Measurements from ENCODE around the gene BAG5.

The BAG5 gene

GRCh38 chr14:103539056-103539825 lies 23.2 kb downstream of the BAG5 start:
- TF ChIP-seq ZFX (IDR thresholded peaks at IDR 0.05), result no peak
- no peak for TF ChIP-seq CTCF (conservative IDR thresholded peaks at IDR 0.05)
- no peak overlapping the region for H3K27ac ChIP-seq

- H3K27ac ChIP-seq, result no peak overlapping the region
- TF ChIP-seq ZFX (IDR thresholded peaks at IDR 0.05) (no peak), CTCF (conservative IDR thresholded peaks at IDR 0.05) (no peak)
These were observed 24.0 kb downstream of the BAG5 start for GRCh38 chr14:103538291-103539055.

GRCh38 chr14:103537175-103537990 lies 25.1 kb downstream of the BAG5 start:
- H3K27ac ChIP-seq, result no peak overlapping the region
- no peak for TF ChIP-seq ZFX (IDR thresholded peaks at IDR 0.05)
- no peak for TF ChIP-seq CTCF (conservative IDR thresholded peaks at IDR 0.05)

GRCh38 chr14:103536693-103537092 lies 25.8 kb downstream of the BAG5 start:
- no peak for TF ChIP-seq CTCF (conservative IDR thresholded peaks at IDR 0.05)
- TF ChIP-seq ZFX (IDR thresholded peaks at IDR 0.05), result no peak
- H3K27ac ChIP-seq, result no peak overlapping the region

GRCh38 chr14:103535891-103536565 lies 26.4 kb downstream of the BAG5 start:
- TF ChIP-seq CTCF (conservative IDR thresholded peaks at IDR 0.05), result no peak
- TF ChIP-seq ZFX (IDR thresholded peaks at IDR 0.05), result no peak
- no peak overlapping the region for H3K27ac ChIP-seq

- H3K27ac ChIP-seq, result no peak overlapping the region
These were observed 27.2 kb downstream of the BAG5 start for GRCh38 chr14:103535081-103535890.

More at GRCh38 chr14:103535081-103535890, 27.2 kb downstream of the BAG5 start:
- TF ChIP-seq CTCF (conservative IDR thresholded peaks at IDR 0.05) (no peak), ZFX (IDR thresholded peaks at IDR 0.05) (no peak)
